Measurements from ENCODE around the gene RABGAP1L.

The RABGAP1L gene

DNA sequence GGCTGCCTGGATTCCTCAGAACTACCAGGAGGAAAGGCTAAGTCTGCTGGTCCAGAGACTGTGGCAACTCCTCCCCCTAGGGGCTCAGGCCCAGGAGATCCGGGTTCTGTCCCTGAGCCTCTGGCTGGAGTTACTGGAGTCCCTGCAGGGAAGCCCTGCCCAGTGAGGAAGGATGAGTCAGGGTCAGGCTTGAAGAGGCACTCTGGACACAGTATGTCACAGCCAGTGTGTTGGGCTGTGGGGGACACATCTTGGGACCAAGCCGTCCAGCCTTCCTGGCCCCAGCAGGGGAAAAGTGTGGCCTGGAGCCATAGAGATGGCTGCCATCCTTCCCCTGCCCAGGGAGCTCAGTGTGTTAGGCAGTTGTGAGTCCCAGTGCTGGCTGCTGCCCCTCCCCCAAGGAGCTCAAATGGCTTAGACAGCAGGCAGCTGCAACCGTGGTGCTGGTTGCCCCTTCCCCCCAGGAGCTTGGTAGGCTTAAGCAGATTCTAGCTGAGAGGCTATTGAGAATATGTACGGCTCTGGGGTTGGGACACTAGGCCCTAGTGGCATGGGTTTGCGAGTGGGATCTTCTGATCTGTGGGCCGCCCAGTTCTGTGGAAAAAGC, 28.2 kb upstream of the RABGAP1L start:
- H3K4me1 ChIP-seq (ENCODE audit: low read depth, poor library complexity, severe bottlenecking), result no peaks in the 10 kb centered on the region
- no peak overlapping the region for H3K4me2 ChIP-seq

DNA sequence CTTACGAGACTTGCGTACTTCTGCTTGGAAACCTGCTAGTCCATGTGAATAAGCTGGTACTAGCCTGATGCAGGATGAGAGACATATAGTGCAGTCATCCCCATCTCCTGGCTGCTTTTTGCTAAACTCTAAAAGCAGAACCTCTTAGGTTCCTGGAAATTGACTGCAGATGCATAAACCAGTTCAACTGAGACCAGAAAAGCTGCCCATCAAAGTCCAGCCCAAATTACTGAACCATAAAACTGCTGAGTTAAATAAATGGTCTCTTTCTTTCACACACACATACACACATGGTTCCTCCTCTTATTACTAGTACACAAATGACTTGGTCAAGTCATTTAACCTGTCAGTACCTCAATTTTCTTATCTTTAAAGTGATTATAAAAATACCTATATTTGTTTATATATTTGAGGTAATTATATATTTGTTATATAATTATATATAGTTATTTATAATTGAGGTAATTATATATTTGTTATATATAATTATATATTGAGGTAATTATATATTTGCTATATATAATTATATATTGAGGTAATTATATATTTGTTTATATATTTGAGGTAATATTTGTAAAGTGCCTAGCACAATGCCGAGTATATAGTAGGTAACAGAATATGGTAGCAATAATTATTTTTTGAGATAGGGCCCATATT, 25.2 kb upstream of the RABGAP1L start:
- Histone ChIP-seq H3K27me3 (ENCODE audit: insufficient read depth, low read depth) (no peaks in the 10 kb centered on the region), H3K4me3 (IDR thresholded peaks at IDR 0.05; ENCODE audit: insufficient read depth, low read depth, low read length) (no peak overlapping the region), H3K9ac (no peak overlapping the region), H3K4me2 (no peak overlapping the region), H4K20me1 (ENCODE audit: insufficient read depth) (no peaks in the 10 kb centered on the region), H2AFZ (ENCODE audit: low read depth) (no peak overlapping the region), H3K27ac (no peak overlapping the region), H3K79me2 (ENCODE audit: insufficient read depth, low read depth) (no peaks in the 10 kb centered on the region), H3K36me3 (ENCODE audit: insufficient read depth) (no peaks in the 10 kb centered on the region), H3K4me1 (ENCODE audit: low read depth, poor library complexity, severe bottlenecking) (no peaks in the 10 kb centered on the region)
- TF ChIP-seq, protein P1, sequence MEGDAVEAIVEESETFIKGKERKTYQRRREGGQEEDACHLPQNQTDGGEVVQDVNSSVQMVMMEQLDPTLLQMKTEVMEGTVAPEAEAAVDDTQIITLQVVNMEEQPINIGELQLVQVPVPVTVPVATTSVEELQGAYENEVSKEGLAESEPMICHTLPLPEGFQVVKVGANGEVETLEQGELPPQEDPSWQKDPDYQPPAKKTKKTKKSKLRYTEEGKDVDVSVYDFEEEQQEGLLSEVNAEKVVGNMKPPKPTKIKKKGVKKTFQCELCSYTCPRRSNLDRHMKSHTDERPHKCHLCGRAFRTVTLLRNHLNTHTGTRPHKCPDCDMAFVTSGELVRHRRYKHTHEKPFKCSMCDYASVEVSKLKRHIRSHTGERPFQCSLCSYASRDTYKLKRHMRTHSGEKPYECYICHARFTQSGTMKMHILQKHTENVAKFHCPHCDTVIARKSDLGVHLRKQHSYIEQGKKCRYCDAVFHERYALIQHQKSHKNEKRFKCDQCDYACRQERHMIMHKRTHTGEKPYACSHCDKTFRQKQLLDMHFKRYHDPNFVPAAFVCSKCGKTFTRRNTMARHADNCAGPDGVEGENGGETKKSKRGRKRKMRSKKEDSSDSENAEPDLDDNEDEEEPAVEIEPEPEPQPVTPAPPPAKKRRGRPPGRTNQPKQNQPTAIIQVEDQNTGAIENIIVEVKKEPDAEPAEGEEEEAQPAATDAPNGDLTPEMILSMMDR (conservative IDR thresholded peaks at IDR 0.05; ENCODE audit: low read depth, low read length), result no peak

More for the DNA sequence above, 28.2 kb upstream of the RABGAP1L start:
- H3K79me2 ChIP-seq (ENCODE audit: insufficient read depth, low read depth), result no peaks in the 10 kb centered on the region
- no peak overlapping the region for H3K9ac ChIP-seq
- H3K36me3 ChIP-seq (ENCODE audit: insufficient read depth), result no peaks in the 10 kb centered on the region
- H3K27ac ChIP-seq, result no peak overlapping the region
- no peak overlapping the region for H3K4me3 ChIP-seq (IDR thresholded peaks at IDR 0.05; ENCODE audit: insufficient read depth, low read depth, low read length)
- no peak overlapping the region for H2AFZ ChIP-seq (ENCODE audit: low read depth)
- TF ChIP-seq, protein P1 (conservative IDR thresholded peaks at IDR 0.05; ENCODE audit: low read depth, low read length), result no peak
- no peaks in the 10 kb centered on the region for H3K27me3 ChIP-seq (ENCODE audit: insufficient read depth, low read depth)
- H4K20me1 ChIP-seq (ENCODE audit: insufficient read depth), result no peaks in the 10 kb centered on the region

DNA sequence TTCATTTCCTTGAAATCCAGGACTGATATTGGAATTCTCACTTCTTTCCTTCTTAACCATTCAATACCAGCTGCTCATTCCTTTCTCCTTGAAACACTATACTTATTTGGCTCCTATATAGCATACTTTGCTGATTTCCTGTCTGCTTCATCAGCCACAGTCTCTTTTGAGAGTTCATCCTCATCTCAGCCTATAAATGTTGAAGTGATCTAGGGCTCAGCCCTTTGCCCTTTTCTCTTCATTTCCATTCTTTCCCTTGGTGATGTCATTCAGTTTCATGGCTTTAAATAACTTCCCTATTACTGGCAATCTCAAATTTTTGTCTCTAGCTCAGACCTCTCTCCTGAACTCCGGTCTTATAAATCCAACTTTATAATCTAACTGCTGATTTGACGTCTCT, 24.1 kb upstream of the RABGAP1L start:
- Histone ChIP-seq H3K4me3 (IDR thresholded peaks at IDR 0.05; ENCODE audit: insufficient read depth, low read depth, low read length) (no peak overlapping the region), H3K27ac (no peak overlapping the region), H3K36me3 (ENCODE audit: insufficient read depth) (no peaks in the 10 kb centered on the region), H3K9ac (no peak overlapping the region), H4K20me1 (ENCODE audit: insufficient read depth) (no peaks in the 10 kb centered on the region), H3K4me1 (ENCODE audit: low read depth, poor library complexity, severe bottlenecking) (no peaks in the 10 kb centered on the region), H3K4me2 (no peak overlapping the region), H3K27me3 (ENCODE audit: insufficient read depth, low read depth) (no peaks in the 10 kb centered on the region), H2AFZ (ENCODE audit: low read depth) (no peak overlapping the region), H3K79me2 (ENCODE audit: insufficient read depth, low read depth) (no peaks in the 10 kb centered on the region)
- TF ChIP-seq, protein P1 (conservative IDR thresholded peaks at IDR 0.05; ENCODE audit: low read depth, low read length), result no peak

DNA sequence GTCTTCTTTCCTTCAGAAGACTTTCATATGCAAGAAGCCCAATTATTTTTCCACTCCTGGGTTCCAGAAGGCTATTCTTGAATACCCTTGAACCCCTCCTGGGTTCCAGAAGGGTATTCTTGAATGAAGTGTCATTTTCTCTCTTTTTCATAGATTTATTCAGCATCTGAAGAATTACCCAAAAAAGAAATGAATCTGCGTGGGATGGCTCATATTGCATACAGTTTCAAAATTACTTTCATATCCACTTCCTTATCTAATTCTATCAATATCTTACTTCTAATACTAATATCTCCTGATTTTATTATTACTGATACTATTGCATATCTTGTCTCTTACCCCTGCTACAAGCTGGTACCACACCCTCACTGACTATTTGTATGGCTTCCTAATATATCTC, 22.6 kb upstream of the RABGAP1L start:
- Histone ChIP-seq H2AFZ (ENCODE audit: low read depth) (no peak overlapping the region), H3K4me3 (IDR thresholded peaks at IDR 0.05; ENCODE audit: insufficient read depth, low read depth, low read length) (no peak overlapping the region), H4K20me1 (ENCODE audit: insufficient read depth) (no peaks in the 10 kb centered on the region), H3K79me2 (ENCODE audit: insufficient read depth, low read depth) (no peaks in the 10 kb centered on the region), H3K4me1 (ENCODE audit: low read depth, poor library complexity, severe bottlenecking) (no peaks in the 10 kb centered on the region), H3K27ac (no peak overlapping the region), H3K4me2 (no peak overlapping the region), H3K36me3 (ENCODE audit: insufficient read depth) (no peaks in the 10 kb centered on the region), H3K9ac (no peak overlapping the region), H3K27me3 (ENCODE audit: insufficient read depth, low read depth) (no peaks in the 10 kb centered on the region)
- TF ChIP-seq, protein P1 (conservative IDR thresholded peaks at IDR 0.05; ENCODE audit: low read depth, low read length), result no peak
